Liver (tissue), 9 donors: Measurements from ENCODE around the gene PROZ. TPM values are rescaled to one million over a fixed set of nuclear protein-coding genes. Genes with fewer than 3 reads are reported as not detected.

ENCODE experiments used
- DNase-seq: peaks from one replicate; pipeline ENCODE4 v3.0.0-alpha.2; 2017; ENCODE audit warnings: low spot score
- H3K27ac ChIP-seq, 2 donors: one replicate each; pipeline ENCODE4 v1.7.0; 2013; ENCODE audit warnings: inconsistent platforms in 2 of 2, low read length in 2 of 2, control low read depth in 1 of 2, low read depth in 1 of 2, mild to moderate bottlenecking in 1 of 2
- H3K27me3 ChIP-seq, 4 donors: one replicate each; pipeline versions ENCODE4 v1.6.1 to v1.7.0; 2013; ENCODE audit warnings: low read length in 3 of 4, inconsistent platforms in 1 of 4, mild to moderate bottlenecking in 1 of 4, moderate library complexity in 1 of 4; ENCODE audit not compliant: control insufficient read depth in 4 of 4, insufficient read depth in 4 of 4
- H3K36me3 ChIP-seq, 4 donors: one replicate each; pipeline versions ENCODE4 v1.6.1 to v1.7.0; 2013; ENCODE audit warnings: low read length in 3 of 4, mild to moderate bottlenecking in 3 of 4, low read depth in 1 of 4, moderate library complexity in 1 of 4; ENCODE audit not compliant: control insufficient read depth in 4 of 4, insufficient read depth in 3 of 4
- H3K4me1 ChIP-seq, 4 donors: one replicate each; pipeline versions ENCODE4 v1.6.1 to v1.7.0; 2013; ENCODE audit warnings: low read length in 3 of 4, mild to moderate bottlenecking in 3 of 4, moderate library complexity in 1 of 4; ENCODE audit not compliant: control insufficient read depth in 4 of 4, insufficient read depth in 4 of 4
- H3K4me3 ChIP-seq, 3 donors: one replicate each; pipeline versions ENCODE4 v1.6.1 to v1.7.0; 2013; ENCODE audit warnings: low read length in 3 of 3, control low read depth in 1 of 3, low read depth in 1 of 3, mild to moderate bottlenecking in 1 of 3
- H3K9ac ChIP-seq, 2 donors: one replicate each; pipeline ENCODE4 v1.7.0; 2013; ENCODE audit warnings: low read length in 2 of 2, mild to moderate bottlenecking in 2 of 2, moderate library complexity in 2 of 2, control low read depth in 1 of 2, low read depth in 1 of 2
- H3K9me3 ChIP-seq, 4 donors: one replicate each; pipeline versions ENCODE4 v1.6.1 to v1.7.0; 2013; ENCODE audit warnings: low read length in 3 of 4; ENCODE audit not compliant: control insufficient read depth in 4 of 4
- ATF3 ChIP-seq: IDR thresholded peaks from 2 replicates; pipeline ENCODE4 v1.6.1; 2016; ENCODE audit warnings: antibody characterized with exemption
- CTCF ChIP-seq: fragments of 150-350 bp; IDR thresholded peaks from 2 replicates; pipeline ENCODE4 v1.5.1; 2017; ENCODE audit warnings: improper control_type of control experiment, low read depth, low read length; ENCODE audit not compliant: missing input control
- EGR1 ChIP-seq, 2 donors: IDR thresholded peaks; 2 replicates each; pipeline ENCODE4 v1.6.1; 2016 to 2018; ENCODE audit warnings: antibody characterized with exemption in 2 of 2, low read depth in 2 of 2
- FOXA1 ChIP-seq: IDR thresholded peaks from 2 replicates; pipeline ENCODE4 v1.6.1; 2016; ENCODE audit warnings: antibody characterized with exemption
- FOXA2 ChIP-seq: IDR thresholded peaks from 2 replicates; pipeline ENCODE4 v1.6.1; 2016; ENCODE audit warnings: antibody characterized with exemption
- GABPA ChIP-seq, 2 donors: IDR thresholded peaks in 1 of 2; conservative IDR thresholded peaks in 1 of 2; 2 replicates each; pipeline ENCODE4 v1.6.1; 2016; ENCODE audit warnings: antibody characterized with exemption in 2 of 2, mild to moderate bottlenecking in 1 of 2, moderate library complexity in 1 of 2
- HNF4A ChIP-seq, 2 donors: conservative IDR thresholded peaks; 2 replicates each; pipeline ENCODE4 v1.6.1; 2016; ENCODE audit warnings: antibody characterized with exemption in 2 of 2, mild to moderate bottlenecking in 2 of 2
- JUND ChIP-seq, 2 donors: IDR thresholded peaks; 2 replicates each; pipeline ENCODE4 v1.6.1; 2016; ENCODE audit warnings: antibody characterized with exemption in 2 of 2
- NR2F2 ChIP-seq: IDR thresholded peaks from 2 replicates; pipeline ENCODE4 v1.6.1; 2016; ENCODE audit warnings: antibody characterized with exemption
- RAD21 ChIP-seq, 2 donors: IDR thresholded peaks; 2 replicates each; pipeline ENCODE4 v1.6.1; 2016; ENCODE audit warnings: antibody characterized with exemption in 2 of 2, mild to moderate bottlenecking in 2 of 2
- REST ChIP-seq: IDR thresholded peaks from 2 replicates; pipeline ENCODE4 v1.6.1; 2016; ENCODE audit warnings: antibody characterized with exemption, mild to moderate bottlenecking
- SP1 ChIP-seq: IDR thresholded peaks from 2 replicates; pipeline ENCODE4 v1.6.1; 2018; ENCODE audit warnings: antibody characterized with exemption, mild to moderate bottlenecking
- TAF1 ChIP-seq: conservative IDR thresholded peaks from 2 replicates; pipeline ENCODE4 v1.6.1; 2016; ENCODE audit warnings: antibody characterized with exemption, mild to moderate bottlenecking
- YY1 ChIP-seq: IDR thresholded peaks from 2 replicates; pipeline ENCODE4 v1.6.1; 2016; ENCODE audit warnings: antibody characterized with exemption, mild to moderate bottlenecking
- WGBS: extraction: QIAGEN DNeasy Blood & Tissue Kit; methylation state at CpG from one replicate; pipeline ENCODE4 v1.1.7; 2013; 5-methylcytosine and 5-hydroxymethylcytosine counted together
- polyA plus RNA-seq, 2 donors: library from polyadenylated mRNA; stranded (reverse) in 1 of 2; unstranded in 1 of 2; fragments of 200-250 nt in 1 of 2; fragments of >200 nt in 1 of 2; fragmentation: Nextera tagmentation in 1 of 2; extraction: Ambion mirVana in 1 of 2; gene quantifications; one replicate each; pipeline versions ENCODE4 v1.2.1 to v1.2.3, GENCODE V29; 2013 to 2015
- total RNA-seq, 2 donors: library from RNA; depleted of rRNA; stranded (reverse); fragments of >200 nt; gene quantifications; one replicate each; pipeline ENCODE4 v1.2.3, GENCODE V29; 2014
- TF ChIP-seq, protein P1 (sequence below): IDR thresholded peaks from 2 replicates; pipeline ENCODE4 v1.6.1; 2016; ENCODE audit warnings: antibody characterized with exemption
- TF ChIP-seq, protein P2 (sequence below): IDR thresholded peaks from 2 replicates; pipeline ENCODE4 v1.6.1; 2016; ENCODE audit warnings: antibody characterized with exemption
- donor health status: healthy.
- donor health status: healthy.
- donor health status: healthy.
- donor health status: healthy.
- donor health status: healthy.

The PROZ gene
- total and polyA plus RNA-seq, 4 donors = 10.6 to 40.7 (median 30.3) TPM

GRCh38 chr13:113109151-113110047, 49.0 kb upstream of the PROZ start:
- no peak for DNase-seq
- H3K27ac ChIP-seq = no peak overlapping the region
- peaks cover 5 to 21% (median 12%) of the 10 kb centered on the region in 4 donors for H3K4me1 ChIP-seq
- TF ChIP-seq YY1 (no peak), NR2F2 (no peak), SP1 (no peak), RAD21 (IDR thresholded peaks at IDR 0.05) (no peak), TAF1 (no peak), REST (no peak), JUND (IDR thresholded peaks at IDR 0.05) (no peak)
- TF ChIP-seq, protein P1, sequence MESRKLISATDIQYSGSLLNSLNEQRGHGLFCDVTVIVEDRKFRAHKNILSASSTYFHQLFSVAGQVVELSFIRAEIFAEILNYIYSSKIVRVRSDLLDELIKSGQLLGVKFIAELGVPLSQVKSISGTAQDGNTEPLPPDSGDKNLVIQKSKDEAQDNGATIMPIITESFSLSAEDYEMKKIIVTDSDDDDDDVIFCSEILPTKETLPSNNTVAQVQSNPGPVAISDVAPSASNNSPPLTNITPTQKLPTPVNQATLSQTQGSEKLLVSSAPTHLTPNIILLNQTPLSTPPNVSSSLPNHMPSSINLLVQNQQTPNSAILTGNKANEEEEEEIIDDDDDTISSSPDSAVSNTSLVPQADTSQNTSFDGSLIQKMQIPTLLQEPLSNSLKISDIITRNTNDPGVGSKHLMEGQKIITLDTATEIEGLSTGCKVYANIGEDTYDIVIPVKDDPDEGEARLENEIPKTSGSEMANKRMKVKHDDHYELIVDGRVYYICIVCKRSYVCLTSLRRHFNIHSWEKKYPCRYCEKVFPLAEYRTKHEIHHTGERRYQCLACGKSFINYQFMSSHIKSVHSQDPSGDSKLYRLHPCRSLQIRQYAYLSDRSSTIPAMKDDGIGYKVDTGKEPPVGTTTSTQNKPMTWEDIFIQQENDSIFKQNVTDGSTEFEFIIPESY = no peak
- TF ChIP-seq, protein P2, sequence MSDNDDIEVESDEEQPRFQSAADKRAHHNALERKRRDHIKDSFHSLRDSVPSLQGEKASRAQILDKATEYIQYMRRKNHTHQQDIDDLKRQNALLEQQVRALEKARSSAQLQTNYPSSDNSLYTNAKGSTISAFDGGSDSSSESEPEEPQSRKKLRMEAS = no peak
- H3K9me3 ChIP-seq = no peaks in the 10 kb centered on the region
- no peaks in the 10 kb centered on the region for H3K27me3 ChIP-seq
- no peak overlapping the region for H3K4me3 ChIP-seq
- peaks cover 0 to 4% (median 0%) of the 10 kb centered on the region in 4 donors for H3K36me3 ChIP-seq
- WGBS = 72% methylated on average over 73 of the region's 73 CpGs
- H3K9ac ChIP-seq = no peak overlapping the region

- no peak for DNase-seq
- no peak overlapping the region for H3K9ac ChIP-seq
- H3K4me3 ChIP-seq = peak overlapping the region in 1 of 3 donors; percentile 40
- peaks cover 0 to 4% (median 1%) of the 10 kb centered on the region in 4 donors for H3K36me3 ChIP-seq
- no peak overlapping the region for H3K27ac ChIP-seq
- no peaks in the 10 kb centered on the region for H3K9me3 ChIP-seq
- H3K4me1 ChIP-seq = peaks cover 5 to 17% (median 10%) of the 10 kb centered on the region in 4 donors
- no peaks in the 10 kb centered on the region for H3K27me3 ChIP-seq
- 62% methylated on average over 99 of the region's 99 CpGs for WGBS
- TF ChIP-seq ATF3 (no peak), HNF4A (conservative IDR thresholded peaks at IDR 0.05) (no peak), EGR1 (IDR thresholded peaks at IDR 0.05; ENCODE audit: low read depth in 2 of 2) (no peak), FOXA1 (no peak), CTCF (no peak), GABPA (IDR thresholded peaks at IDR 0.05 in 1 of 2, conservative IDR thresholded peaks at IDR 0.05 in 1 of 2) (no peak), NR2F2 (no peak), REST (no peak), FOXA2 (no peak)
- TF ChIP-seq, protein P2 = no peak
These were observed 48.2 kb upstream of the PROZ start for GRCh38 chr13:113110048-113110851.
